AG09309 (cell line): ENCODE measurements around the gene APOB.

Source experiments
- DNase-seq: peaks from one replicate; pipeline ENCODE4 v3.0.0-alpha.2; 2010; ENCODE audit warnings: low read depth
- H3K4me3 ChIP-seq: 2 replicates; pipeline ENCODE4 v1.5.1; 2011; ENCODE audit warnings: mild to moderate bottlenecking, low read depth, low read length, moderate library complexity; ENCODE audit not compliant: control insufficient read depth
- TF ChIP-seq, protein P1 (sequence below): IDR thresholded peaks from 2 replicates; pipeline ENCODE4 v1.5.1; 2011; ENCODE audit warnings: mild to moderate bottlenecking, low read depth, low read length, inconsistent platforms; ENCODE audit not compliant: insufficient read depth, control insufficient read depth; ENCODE audit errors: missing control alignments

Gene APOB

DNA sequence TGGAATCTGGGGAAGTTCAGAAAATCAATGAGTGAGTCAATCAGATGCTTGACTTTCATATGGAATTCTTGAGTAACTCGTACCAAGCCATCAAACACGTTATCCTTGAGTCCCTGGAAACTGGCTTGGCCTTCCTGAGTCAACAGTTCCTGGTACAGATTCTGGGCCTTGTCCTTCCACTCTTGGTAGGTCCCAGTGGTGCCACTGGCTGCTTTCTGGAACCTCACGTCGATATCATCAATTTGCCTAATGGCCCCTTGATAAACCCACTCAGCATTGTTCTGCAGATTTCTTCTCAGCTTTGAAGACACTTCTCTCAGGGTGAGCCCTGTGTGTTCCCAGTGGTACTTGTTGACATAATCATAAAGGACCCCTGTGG is 41.1 kb downstream of the APOB start:
- H3K4me3 ChIP-seq = no peak overlapping the region
- DNase-seq = no peak
- TF ChIP-seq, protein P1, sequence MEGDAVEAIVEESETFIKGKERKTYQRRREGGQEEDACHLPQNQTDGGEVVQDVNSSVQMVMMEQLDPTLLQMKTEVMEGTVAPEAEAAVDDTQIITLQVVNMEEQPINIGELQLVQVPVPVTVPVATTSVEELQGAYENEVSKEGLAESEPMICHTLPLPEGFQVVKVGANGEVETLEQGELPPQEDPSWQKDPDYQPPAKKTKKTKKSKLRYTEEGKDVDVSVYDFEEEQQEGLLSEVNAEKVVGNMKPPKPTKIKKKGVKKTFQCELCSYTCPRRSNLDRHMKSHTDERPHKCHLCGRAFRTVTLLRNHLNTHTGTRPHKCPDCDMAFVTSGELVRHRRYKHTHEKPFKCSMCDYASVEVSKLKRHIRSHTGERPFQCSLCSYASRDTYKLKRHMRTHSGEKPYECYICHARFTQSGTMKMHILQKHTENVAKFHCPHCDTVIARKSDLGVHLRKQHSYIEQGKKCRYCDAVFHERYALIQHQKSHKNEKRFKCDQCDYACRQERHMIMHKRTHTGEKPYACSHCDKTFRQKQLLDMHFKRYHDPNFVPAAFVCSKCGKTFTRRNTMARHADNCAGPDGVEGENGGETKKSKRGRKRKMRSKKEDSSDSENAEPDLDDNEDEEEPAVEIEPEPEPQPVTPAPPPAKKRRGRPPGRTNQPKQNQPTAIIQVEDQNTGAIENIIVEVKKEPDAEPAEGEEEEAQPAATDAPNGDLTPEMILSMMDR = no peak

DNA sequence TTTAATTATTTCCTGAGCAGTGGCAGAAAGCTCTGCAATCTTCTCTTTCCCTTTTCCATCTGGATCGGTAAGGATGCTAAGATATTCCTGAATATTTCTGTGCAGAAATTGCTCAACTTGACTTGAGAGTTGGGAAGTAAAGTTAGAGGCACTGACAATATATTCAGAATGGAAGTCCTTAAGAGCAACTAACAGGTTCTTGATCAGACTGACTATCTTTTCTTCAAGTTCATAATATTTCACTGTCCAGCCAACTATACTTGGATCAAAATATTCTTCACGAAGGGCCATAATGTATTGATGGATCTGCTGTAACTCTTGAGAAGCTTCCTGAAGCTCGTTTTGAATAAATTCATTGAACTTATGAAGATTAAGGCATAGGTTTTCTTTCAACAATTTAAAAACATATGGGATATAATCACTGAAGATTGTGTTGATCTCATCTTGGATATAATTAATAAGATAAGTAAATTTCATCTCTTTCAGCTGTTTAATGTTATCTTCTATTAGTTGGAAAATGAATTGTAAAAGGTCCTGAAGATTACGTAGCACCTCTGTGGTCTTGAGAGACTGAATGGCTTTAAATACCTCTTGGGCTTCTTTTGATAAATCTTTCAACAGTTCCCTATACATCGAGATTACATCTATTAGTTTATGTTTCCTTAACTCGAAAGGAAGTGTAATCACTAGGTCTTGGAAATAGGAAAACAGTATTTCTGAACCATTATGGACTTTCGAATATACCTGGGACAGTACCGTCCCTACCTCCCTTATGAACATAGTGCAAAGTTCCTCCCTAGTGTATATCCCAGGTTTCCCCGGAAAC is 41.7 kb downstream of the APOB start:
- DNase-seq = no peak
- TF ChIP-seq, protein P1 = no peak
- H3K4me3 ChIP-seq = no peak overlapping the region

DNA sequence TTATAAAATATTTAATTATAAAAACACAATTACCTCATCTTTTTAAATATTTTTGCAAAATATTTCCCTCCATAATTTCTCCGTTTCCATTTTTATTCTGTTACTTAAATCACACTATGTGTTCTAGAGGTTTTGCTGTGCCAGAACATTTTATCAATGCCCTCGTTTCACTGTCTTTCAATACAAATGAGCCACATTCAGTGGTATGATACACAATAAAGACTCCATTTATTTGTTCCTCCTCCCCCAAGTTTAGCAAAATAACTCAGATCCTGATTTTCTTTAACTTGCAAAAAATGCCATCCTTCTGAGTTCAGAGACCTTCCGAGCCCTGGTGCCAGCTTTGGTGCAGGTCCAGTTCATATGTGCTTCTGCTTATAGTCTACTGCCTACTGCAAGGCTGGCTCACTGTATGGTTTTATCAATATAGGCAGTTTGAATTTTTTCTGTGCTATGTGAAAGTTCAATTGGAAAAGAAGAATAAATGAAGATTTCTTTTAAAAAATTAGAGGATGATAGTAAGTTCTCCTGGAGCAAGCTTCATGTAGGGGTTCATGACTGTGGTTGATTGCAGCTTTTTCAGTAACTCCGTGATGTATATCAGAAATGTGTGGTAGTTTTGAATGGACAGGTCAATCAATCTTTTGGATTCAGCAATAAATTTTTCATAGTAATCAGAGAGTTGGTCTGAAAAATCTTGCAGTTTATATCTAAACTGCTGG is 42.5 kb downstream of the APOB start:
- no peak overlapping the region for H3K4me3 ChIP-seq
- TF ChIP-seq, protein P1 = no peak
- no peak for DNase-seq

DNA sequence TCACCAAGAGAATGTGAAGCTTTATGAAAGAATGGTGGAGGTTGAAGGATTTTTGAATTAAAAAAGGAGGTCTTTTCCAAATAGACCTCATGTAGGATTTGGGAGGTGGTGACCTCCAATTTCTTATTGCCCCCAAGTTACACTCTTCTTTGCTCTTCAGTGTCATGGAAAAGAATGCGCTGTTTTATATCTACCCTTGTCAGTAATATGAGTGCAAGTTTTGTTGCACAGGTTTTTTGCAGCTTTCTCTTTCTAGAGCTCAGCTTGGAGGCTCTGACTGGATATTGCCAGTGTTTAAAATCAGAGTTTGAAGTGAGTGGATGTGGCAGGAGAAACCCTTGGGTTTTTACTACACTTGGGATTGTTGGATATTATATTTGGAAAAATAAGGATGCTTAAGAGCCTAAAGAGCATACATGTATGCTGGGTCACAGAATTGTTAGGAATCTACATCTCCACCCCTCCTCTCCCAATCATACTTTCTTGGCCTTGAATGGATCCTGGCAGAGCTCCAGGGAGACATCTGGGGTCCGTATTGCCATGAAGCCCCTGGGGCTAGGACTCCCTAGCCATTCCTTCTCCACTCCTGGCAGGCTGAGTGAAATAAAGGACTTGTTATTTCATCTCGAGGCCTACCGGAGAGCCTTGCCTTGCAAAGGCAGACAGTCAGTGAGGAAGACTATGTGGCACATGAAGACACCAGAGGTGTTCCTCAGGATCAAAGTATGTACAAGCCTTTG is 43.8 kb downstream of the APOB start:
- TF ChIP-seq, protein P1 = no peak
- no peak overlapping the region for H3K4me3 ChIP-seq
- no peak for DNase-seq

DNA sequence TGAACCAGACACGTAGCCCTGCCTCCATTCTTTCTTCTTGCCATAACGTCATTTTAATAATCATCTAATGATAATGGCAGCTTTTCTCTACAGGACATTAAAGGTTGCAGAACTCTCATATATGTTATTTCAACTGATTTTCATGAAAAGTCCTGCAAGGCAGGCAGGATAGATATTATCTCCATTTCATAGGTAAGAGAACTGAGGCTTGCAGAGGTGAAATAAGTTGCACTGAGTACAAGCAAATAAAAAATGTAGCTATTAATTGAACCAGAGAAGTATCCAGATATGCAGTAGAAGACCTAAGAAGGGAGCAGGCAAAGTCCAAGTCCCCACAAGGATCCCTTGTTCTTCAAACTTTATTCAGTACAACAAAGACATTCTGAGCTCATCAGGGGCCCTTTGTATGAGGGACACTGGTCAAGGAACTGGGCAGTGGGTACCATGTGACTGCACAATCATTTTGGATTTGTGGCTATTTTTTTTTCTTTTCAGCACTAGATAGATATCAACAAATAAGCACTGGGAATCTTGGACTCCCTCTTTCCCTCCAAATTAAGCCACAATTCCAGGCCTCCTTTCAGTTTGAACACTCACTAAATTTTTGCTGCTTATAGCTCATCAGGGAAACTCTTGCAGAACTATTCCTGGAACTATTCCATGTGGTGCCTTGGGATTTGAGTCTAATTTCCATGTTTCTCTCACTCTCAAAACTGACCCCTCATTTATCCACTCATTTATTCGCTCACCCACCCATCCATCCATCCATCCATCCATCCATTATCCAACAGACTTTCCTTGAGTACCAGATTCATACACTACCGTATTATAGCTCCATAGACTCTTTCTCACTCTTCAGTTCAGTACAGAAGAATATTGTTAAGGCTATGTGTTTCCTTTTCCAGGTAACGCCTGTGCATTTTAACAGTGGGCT is 44.6 kb downstream of the APOB start:
- no peak for DNase-seq
- TF ChIP-seq, protein P1 = no peak
- H3K4me3 ChIP-seq = no peak overlapping the region
